ENCODE results near the gene PATZ1. TPM values are rescaled to one million over a fixed set of nuclear protein-coding genes. Genes with fewer than 3 reads are reported as not detected.

PATZ1 gene
- total and polyA plus RNA-seq, 2 of the 8 experiments (the other 6 are each of a cell fraction or from before 2014, with no cell fraction given): 62.1 to 70.9 TPM

DNA sequence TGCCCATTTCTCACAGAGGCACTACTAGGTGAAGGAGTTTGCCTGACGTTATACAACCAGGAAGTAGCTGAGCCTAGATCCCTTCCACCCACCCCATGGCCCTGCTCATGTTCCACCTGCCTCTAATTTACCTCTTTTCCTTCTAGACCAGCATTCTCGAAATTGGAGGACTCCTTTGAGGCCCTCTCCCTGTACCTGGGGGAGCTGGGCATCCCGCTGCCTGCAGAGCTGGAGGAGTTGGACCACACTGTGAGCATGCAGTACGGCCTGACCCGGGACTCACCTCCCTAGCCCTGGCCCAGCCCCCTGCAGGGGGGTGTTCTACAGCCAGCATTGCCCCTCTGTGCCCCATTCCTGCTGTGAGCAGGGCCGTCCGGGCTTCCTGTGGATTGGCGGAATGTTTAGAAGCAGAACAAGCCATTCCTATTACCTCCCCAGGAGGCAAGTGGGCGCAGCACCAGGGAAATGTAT lies 68.0 kb downstream of the PATZ1 start (continued):
- TF ChIP-seq, protein P1, sequence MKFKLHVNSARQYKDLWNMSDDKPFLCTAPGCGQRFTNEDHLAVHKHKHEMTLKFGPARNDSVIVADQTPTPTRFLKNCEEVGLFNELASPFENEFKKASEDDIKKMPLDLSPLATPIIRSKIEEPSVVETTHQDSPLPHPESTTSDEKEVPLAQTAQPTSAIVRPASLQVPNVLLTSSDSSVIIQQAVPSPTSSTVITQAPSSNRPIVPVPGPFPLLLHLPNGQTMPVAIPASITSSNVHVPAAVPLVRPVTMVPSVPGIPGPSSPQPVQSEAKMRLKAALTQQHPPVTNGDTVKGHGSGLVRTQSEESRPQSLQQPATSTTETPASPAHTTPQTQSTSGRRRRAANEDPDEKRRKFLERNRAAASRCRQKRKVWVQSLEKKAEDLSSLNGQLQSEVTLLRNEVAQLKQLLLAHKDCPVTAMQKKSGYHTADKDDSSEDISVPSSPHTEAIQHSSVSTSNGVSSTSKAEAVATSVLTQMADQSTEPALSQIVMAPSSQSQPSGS (IDR thresholded peaks at IDR 0.05; ENCODE audit: low read length): no peak
